H1 (cell line): ENCODE data around the gene RNF215. TPM values are rescaled to one million over a fixed set of nuclear protein-coding genes. Genes with fewer than 3 reads are reported as not detected.

Experiments used
- RNF2 ChIP-seq: fragments of 200-900, 300-1000 bp; sonication (generic); IDR thresholded peaks from 2 replicates; pipeline ENCODE4 v1.7.1; 2016; ENCODE audit warnings: borderline replicate concordance, low read depth, mild to moderate bottlenecking, antibody characterized with exemption, low read length; ENCODE audit not compliant: poor library complexity, severe bottlenecking; ENCODE audit errors: missing control alignments
- polyA plus RNA-seq, 7 experiments: library from polyadenylated mRNA; depleted of rRNA in 3 of 7; stranded (reverse) in 5 of 7; unstranded in 2 of 7; fragments of >200 nt in 5 of 7; fragments of 200-250 nt in 2 of 7; gene quantifications; 1 replicate in 5 of 7; 2 replicates in 1 of 7; 4 replicates in 1 of 7; pipeline versions ENCODE4 v1.2.1 to v1.2.3, GENCODE V29; 2011 to 2013; ENCODE audit warnings: missing spikeins in 2 of 7, mixed read lengths in 2 of 7
- total RNA-seq: library from RNA; stranded (reverse); fragmentation: NEBNext Ultra II Directional; extraction: Animal tissue kit (Norgen Biotek cat#: 25700); gene quantifications from 2 replicates; pipeline ENCODE4 v1.2.1, GENCODE V29; 2021

The RNF215 gene
- total and polyA plus RNA-seq, 2 of the 8 experiments (the other 6 are each of a cell fraction or from before 2014, with no cell fraction given), result 13.1 to 19.0 TPM

DNA sequence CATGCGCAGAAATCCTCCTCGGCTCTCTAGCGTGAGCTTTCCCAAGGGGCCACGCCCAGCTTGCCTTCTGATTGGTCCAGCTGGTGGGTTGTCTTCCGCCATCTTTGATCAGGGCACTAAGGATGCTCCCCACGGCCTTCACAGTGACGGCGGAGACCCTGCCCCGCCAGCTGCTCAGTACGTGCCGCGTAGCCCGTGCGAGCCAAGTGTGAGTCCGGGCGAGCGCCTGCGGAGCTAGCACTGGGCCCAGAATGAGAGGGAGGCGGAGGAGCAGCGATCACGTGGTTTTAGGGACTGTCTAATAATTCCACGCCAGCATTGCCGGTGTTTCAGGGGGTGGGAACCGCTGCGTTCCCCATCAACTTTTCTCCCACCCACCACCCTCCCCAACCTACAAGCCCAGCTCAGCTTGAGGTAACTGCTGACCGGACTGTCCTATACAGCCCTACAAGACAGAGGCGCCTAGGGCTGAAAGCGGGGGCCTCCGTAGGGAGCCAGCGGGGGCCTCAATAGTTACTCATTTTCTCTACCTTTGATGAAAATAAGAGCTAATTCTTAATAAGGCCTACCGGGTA lies 36.8 kb upstream of the RNF215 start (continued):
- TF ChIP-seq RNF2, result no peak
